K562 (cell line): ENCODE measurements around the gene SYPL2. TPM values are rescaled to one million over a fixed set of nuclear protein-coding genes. Genes with fewer than 3 reads are reported as not detected.

Experiments
- HES1 ChIP-seq: fragments of 450-650 bp; IDR thresholded peaks from 2 replicates; pipeline ENCODE4 v1.6.1; 2016; ENCODE audit warnings: low read depth, mild to moderate bottlenecking, moderate library complexity
- MEF2A ChIP-seq: IDR thresholded peaks from 2 replicates; pipeline ENCODE4 v1.6.1; 2011; ENCODE audit warnings: low read depth, mild to moderate bottlenecking, low read length, moderate library complexity; ENCODE audit not compliant: control insufficient read depth
- MTA1 ChIP-seq: fragments of 450-650 bp; IDR thresholded peaks from 2 replicates; pipeline ENCODE4 v1.6.1; 2017; ENCODE audit warnings: borderline replicate concordance
- MTA3 ChIP-seq: fragments of 450-650 bp; formaldehyde crosslinking; IDR thresholded peaks from 2 replicates; pipeline ENCODE4 v1.6.1; 2017; ENCODE audit warnings: mild to moderate bottlenecking, borderline replicate concordance
- NFIX ChIP-seq: fragments of 250-450 bp; sonication (Bioruptor Pico); IDR thresholded peaks from 2 replicates; pipeline ENCODE4 v1.4.0; 2020; ENCODE audit warnings: low read depth, mild to moderate bottlenecking, moderate library complexity
- NFXL1 ChIP-seq: fragments of 450-650 bp; formaldehyde crosslinking; IDR thresholded peaks from 2 replicates; pipeline ENCODE4 v1.4.0; 2021; ENCODE audit warnings: mild to moderate bottlenecking
- ZNF263 ChIP-seq: sonication (generic); formaldehyde crosslinking; IDR thresholded peaks from 2 replicates; pipeline ENCODE4 v1.8.0; 2022; ENCODE audit warnings: mild to moderate bottlenecking, missing genetic modification reagents, borderline replicate concordance
- ZNF444 ChIP-seq: fragments of 250-450 bp; sonication (Bioruptor Pico); IDR thresholded peaks from 2 replicates; pipeline ENCODE4 v1.4.0; 2020; ENCODE audit warnings: mild to moderate bottlenecking, moderate library complexity
- polyA plus RNA-seq, 8 experiments: library from polyadenylated mRNA; depleted of rRNA in 4 of 8; stranded (reverse) in 5 of 8; unstranded in 3 of 8; fragments of >200 nt; fragmentation: Nextera tagmentation in 2 of 8; fragmentation: Illumina TruSeq in 1 of 8; extraction: Ambion mirVana in 2 of 8; extraction: Trizol in 1 of 8; gene quantifications; 2 replicates each; pipeline versions ENCODE4 v1.2.1 to v1.2.3, GENCODE V29; 2011 to 2014; ENCODE audit warnings: inconsistent platforms in 1 of 8, missing spikeins in 1 of 8
- total RNA-seq, 7 experiments: library from RNA; depleted of rRNA in 6 of 7; stranded (reverse); fragments of >200 nt in 6 of 7; fragmentation: Illumina TruSeq in 2 of 7; extraction: Trizol in 2 of 7; gene quantifications; 2 replicates each; pipeline versions ENCODE4 v1.2.1 to v1.2.3, GENCODE V29; 2011 to 2021; ENCODE audit warnings: low replicate concordance in 1 of 7
- TF ChIP-seq, protein P1 (sequence below): fragments of 450-650 bp; IDR thresholded peaks from 2 replicates; pipeline ENCODE4 v1.6.1; 2016; ENCODE audit warnings: mild to moderate bottlenecking, moderate library complexity
- TF ChIP-seq, protein P2 (sequence below): fragments of 250-450 bp; sonication (Bioruptor Pico); IDR thresholded peaks from 2 replicates; pipeline ENCODE4 v1.9.0; 2021; ENCODE audit warnings: mild to moderate bottlenecking, inconsistent platforms

The SYPL2 gene
- total and polyA plus RNA-seq, 9 of the 15 experiments (the other 6 are each of a cell fraction or from before 2014, with no cell fraction given) = 0.03 to 0.20 (median 0.07) TPM; not detected in 2

DNA sequence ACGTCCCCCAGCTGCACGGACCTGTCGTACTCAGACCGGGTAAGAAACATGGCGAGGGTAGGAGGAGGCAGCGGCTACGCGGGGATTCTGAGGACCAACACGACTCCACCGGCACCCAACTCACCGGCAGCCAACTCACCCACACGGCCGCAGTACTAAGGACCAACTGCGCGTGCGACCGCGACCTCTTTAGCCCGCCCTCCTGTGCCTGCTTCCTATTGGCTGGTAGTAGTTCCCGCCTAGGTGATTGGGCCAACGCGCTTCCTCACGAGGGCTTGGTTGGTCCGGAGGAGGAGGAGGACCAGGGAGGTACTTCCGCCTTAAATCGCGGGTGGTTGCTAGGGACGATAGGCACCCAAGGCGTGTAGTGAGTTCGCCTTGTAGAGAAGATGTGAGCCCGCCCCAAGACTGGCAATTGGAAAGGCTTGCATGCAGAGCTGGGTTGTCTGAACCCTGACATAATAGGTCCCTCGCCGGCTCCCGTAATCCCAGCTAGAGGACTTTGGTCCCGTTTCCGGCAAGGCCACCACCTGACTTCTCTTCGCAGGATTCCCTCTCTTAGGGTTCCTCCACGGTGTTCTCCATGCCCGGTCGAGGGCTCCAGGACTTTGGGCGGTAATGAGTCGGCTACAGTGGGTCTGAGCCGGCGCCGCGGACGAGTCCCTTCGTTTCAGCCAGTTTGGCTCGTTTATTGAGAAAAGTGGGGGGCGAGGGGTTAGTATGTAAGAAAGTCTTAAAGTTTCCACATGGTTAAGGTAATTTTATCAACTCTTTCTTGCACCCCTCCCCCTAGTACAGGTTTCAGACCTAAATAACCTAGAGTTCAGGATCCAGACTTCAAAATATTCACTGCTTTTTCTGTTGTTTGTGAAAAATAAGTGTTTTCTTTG is 39.8 kb upstream of the SYPL2 start, which contains the start of gene PSMA5 (continued):
- TF ChIP-seq, protein P1, sequence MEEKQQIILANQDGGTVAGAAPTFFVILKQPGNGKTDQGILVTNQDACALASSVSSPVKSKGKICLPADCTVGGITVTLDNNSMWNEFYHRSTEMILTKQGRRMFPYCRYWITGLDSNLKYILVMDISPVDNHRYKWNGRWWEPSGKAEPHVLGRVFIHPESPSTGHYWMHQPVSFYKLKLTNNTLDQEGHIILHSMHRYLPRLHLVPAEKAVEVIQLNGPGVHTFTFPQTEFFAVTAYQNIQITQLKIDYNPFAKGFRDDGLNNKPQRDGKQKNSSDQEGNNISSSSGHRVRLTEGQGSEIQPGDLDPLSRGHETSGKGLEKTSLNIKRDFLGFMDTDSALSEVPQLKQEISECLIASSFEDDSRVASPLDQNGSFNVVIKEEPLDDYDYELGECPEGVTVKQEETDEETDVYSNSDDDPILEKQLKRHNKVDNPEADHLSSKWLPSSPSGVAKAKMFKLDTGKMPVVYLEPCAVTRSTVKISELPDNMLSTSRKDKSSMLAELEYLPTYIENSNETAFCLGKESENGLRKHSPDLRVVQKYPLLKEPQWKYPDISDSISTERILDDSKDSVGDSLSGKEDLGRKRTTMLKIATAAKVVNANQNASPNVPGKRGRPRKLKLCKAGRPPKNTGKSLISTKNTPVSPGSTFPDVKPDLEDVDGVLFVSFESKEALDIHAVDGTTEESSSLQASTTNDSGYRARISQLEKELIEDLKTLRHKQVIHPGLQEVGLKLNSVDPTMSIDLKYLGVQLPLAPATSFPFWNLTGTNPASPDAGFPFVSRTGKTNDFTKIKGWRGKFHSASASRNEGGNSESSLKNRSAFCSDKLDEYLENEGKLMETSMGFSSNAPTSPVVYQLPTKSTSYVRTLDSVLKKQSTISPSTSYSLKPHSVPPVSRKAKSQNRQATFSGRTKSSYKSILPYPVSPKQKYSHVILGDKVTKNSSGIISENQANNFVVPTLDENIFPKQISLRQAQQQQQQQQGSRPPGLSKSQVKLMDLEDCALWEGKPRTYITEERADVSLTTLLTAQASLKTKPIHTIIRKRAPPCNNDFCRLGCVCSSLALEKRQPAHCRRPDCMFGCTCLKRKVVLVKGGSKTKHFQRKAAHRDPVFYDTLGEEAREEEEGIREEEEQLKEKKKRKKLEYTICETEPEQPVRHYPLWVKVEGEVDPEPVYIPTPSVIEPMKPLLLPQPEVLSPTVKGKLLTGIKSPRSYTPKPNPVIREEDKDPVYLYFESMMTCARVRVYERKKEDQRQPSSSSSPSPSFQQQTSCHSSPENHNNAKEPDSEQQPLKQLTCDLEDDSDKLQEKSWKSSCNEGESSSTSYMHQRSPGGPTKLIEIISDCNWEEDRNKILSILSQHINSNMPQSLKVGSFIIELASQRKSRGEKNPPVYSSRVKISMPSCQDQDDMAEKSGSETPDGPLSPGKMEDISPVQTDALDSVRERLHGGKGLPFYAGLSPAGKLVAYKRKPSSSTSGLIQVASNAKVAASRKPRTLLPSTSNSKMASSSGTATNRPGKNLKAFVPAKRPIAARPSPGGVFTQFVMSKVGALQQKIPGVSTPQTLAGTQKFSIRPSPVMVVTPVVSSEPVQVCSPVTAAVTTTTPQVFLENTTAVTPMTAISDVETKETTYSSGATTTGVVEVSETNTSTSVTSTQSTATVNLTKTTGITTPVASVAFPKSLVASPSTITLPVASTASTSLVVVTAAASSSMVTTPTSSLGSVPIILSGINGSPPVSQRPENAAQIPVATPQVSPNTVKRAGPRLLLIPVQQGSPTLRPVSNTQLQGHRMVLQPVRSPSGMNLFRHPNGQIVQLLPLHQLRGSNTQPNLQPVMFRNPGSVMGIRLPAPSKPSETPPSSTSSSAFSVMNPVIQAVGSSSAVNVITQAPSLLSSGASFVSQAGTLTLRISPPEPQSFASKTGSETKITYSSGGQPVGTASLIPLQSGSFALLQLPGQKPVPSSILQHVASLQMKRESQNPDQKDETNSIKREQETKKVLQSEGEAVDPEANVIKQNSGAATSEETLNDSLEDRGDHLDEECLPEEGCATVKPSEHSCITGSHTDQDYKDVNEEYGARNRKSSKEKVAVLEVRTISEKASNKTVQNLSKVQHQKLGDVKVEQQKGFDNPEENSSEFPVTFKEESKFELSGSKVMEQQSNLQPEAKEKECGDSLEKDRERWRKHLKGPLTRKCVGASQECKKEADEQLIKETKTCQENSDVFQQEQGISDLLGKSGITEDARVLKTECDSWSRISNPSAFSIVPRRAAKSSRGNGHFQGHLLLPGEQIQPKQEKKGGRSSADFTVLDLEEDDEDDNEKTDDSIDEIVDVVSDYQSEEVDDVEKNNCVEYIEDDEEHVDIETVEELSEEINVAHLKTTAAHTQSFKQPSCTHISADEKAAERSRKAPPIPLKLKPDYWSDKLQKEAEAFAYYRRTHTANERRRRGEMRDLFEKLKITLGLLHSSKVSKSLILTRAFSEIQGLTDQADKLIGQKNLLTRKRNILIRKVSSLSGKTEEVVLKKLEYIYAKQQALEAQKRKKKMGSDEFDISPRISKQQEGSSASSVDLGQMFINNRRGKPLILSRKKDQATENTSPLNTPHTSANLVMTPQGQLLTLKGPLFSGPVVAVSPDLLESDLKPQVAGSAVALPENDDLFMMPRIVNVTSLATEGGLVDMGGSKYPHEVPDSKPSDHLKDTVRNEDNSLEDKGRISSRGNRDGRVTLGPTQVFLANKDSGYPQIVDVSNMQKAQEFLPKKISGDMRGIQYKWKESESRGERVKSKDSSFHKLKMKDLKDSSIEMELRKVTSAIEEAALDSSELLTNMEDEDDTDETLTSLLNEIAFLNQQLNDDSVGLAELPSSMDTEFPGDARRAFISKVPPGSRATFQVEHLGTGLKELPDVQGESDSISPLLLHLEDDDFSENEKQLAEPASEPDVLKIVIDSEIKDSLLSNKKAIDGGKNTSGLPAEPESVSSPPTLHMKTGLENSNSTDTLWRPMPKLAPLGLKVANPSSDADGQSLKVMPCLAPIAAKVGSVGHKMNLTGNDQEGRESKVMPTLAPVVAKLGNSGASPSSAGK = peak; percentile 95
- TF ChIP-seq MEF2A (no peak), NFIX (CRISPR knock-in tag) (no peak), MTA3 (peak; percentile 96), ZNF444 (CRISPR knock-in tag) (no peak), MTA1 (no peak), NFXL1 (CRISPR knock-in tag) (no peak), ZNF263 (CRISPR knock-in tag) (peak; percentile 59; the same call in 1 of the 2 replicates), HES1 (no peak)
- TF ChIP-seq, protein P2, sequence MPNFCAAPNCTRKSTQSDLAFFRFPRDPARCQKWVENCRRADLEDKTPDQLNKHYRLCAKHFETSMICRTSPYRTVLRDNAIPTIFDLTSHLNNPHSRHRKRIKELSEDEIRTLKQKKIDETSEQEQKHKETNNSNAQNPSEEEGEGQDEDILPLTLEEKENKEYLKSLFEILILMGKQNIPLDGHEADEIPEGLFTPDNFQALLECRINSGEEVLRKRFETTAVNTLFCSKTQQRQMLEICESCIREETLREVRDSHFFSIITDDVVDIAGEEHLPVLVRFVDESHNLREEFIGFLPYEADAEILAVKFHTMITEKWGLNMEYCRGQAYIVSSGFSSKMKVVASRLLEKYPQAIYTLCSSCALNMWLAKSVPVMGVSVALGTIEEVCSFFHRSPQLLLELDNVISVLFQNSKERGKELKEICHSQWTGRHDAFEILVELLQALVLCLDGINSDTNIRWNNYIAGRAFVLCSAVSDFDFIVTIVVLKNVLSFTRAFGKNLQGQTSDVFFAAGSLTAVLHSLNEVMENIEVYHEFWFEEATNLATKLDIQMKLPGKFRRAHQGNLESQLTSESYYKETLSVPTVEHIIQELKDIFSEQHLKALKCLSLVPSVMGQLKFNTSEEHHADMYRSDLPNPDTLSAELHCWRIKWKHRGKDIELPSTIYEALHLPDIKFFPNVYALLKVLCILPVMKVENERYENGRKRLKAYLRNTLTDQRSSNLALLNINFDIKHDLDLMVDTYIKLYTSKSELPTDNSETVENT (CRISPR knock-in tag) = peak; percentile 85; the same call in 1 of the 2 replicates
